ENCODE results near the gene ARSK. TPM values are rescaled to one million over a fixed set of nuclear protein-coding genes. Genes with fewer than 3 reads are reported as not detected.

The ARSK gene
- total and polyA plus RNA-seq, 10 of the 15 experiments (the other 5 are each of a cell fraction or from before 2014, with no cell fraction given), result 1.6 to 9.5 (median 5.8) TPM

DNA sequence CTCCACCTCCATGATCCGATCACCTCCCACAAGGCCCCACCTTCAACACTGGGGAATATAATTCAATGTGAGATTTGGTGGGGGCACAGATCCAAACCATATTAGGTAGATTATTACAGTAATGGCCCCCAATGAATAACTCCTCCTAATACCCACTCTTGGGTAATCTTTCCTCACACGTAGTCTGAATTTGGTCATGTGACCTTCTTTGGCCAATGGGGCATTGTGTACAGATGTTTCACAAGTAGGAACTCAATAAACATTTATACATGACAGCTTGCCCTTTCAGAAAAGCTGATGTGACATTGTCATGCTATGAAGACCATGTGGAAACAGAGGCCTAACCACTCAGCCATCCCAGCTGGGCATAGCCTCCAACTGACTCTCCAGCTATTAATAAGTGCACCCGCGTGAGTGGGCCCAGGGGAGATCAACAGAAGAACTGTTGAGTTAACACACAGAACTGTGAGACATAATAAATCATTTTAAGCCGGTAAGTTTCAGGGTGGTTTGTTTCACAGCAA is 75.6 kb downstream of the ARSK start:
- no peaks in the 10 kb centered on the region for H3K27me3 ChIP-seq (replicated peaks in 1 of 2; ENCODE audit: control insufficient read depth in 2 of 2, insufficient read depth in 2 of 2, low read length in 1 of 2)
- ChIA-PET SMC1A (ENCODE audit: uncharacterized antibody, unreplicated experiment) (interaction anchor here (0.7 to 2.7 kb wide), 4 partner anchors 8 to 151 kb away, joined by 3 to 14 read pairs (median 4); no protein-coding TSS in a partner anchor), POLR2A (no interaction called here), RAD21 (ENCODE audit: unreplicated experiment) (interaction anchor here (1.2 kb wide), 1 partner anchor 11 kb away, joined by 3 read pairs; no protein-coding TSS in a partner anchor), CTCF (interaction anchor here (1.1 to 2.1 kb wide), 5 partner anchors 8 to 151 kb away, joined by 3 to 20 read pairs (median 5); partner anchors contain the start of gene RHOBTB3)
- H3K27ac ChIP-seq (ENCODE audit: control insufficient read depth, insufficient read depth), result no peak overlapping the region
- no peaks in the 10 kb centered on the region for H4K20me1 ChIP-seq (ENCODE audit: control insufficient read depth, insufficient read depth)
- no peak for TF ChIP-seq TAF1 (IDR thresholded peaks at IDR 0.05; ENCODE audit: borderline replicate concordance, low read depth, low read length)
- TF ChIP-seq ZNF274 (IDR thresholded peaks at IDR 0.05; ENCODE audit: insufficient read depth, insufficient read length), result no peak
- TF ChIP-seq ASH2L (IDR thresholded peaks at IDR 0.05; ENCODE audit: borderline replicate concordance, low read depth), result no peak
- TF ChIP-seq, protein P1, sequence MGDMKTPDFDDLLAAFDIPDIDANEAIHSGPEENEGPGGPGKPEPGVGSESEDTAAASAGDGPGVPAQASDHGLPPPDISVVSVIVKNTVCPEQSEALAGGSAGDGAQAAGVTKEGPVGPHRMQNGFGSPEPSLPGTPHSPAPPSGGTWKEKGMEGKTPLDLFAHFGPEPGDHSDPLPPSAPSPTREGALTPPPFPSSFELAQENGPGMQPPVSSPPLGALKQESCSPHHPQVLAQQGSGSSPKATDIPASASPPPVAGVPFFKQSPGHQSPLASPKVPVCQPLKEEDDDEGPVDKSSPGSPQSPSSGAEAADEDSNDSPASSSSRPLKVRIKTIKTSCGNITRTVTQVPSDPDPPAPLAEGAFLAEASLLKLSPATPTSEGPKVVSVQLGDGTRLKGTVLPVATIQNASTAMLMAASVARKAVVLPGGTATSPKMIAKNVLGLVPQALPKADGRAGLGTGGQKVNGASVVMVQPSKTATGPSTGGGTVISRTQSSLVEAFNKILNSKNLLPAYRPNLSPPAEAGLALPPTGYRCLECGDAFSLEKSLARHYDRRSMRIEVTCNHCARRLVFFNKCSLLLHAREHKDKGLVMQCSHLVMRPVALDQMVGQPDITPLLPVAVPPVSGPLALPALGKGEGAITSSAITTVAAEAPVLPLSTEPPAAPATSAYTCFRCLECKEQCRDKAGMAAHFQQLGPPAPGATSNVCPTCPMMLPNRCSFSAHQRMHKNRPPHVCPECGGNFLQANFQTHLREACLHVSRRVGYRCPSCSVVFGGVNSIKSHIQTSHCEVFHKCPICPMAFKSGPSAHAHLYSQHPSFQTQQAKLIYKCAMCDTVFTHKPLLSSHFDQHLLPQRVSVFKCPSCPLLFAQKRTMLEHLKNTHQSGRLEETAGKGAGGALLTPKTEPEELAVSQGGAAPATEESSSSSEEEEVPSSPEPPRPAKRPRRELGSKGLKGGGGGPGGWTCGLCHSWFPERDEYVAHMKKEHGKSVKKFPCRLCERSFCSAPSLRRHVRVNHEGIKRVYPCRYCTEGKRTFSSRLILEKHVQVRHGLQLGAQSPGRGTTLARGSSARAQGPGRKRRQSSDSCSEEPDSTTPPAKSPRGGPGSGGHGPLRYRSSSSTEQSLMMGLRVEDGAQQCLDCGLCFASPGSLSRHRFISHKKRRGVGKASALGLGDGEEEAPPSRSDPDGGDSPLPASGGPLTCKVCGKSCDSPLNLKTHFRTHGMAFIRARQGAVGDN (IDR thresholded peaks at IDR 0.05), result no peak
- no peak for TF ChIP-seq SP1 (IDR thresholded peaks at IDR 0.05; ENCODE audit: low read depth, low read length)
- TF ChIP-seq MXI1 (IDR thresholded peaks at IDR 0.05; ENCODE audit: low read depth, low read length), result no peak
- no peak for TF ChIP-seq NFYA (IDR thresholded peaks at IDR 0.05; ENCODE audit: borderline replicate concordance, low read depth, low read length)
- TF ChIP-seq TBL1XR1 (IDR thresholded peaks at IDR 0.05; ENCODE audit: low read depth, low read length), result no peak
- TF ChIP-seq CBFB (IDR thresholded peaks at IDR 0.05; ENCODE audit: low read depth), result no peak
- no peak for TF ChIP-seq SIN3A (IDR thresholded peaks at IDR 0.05; ENCODE audit: low read depth, low read length)
- H3K4me3 ChIP-seq, result no peak overlapping the region
- 91% methylated on average over 5 of the region's 5 CpGs for WGBS (ENCODE audit: insufficient coverage, insufficient replicate concordance, low lambda C conversion rate, missing lambda C conversion rate)
- peaks cover 6% of the 10 kb centered on the region; the same call in 2 of the 3 replicates for H3K9me3 ChIP-seq (replicated peaks; ENCODE audit: control insufficient read depth, insufficient read depth, low read length)
- FAIRE-seq (no peak), ATAC-seq (no peak), DNase-seq (ENCODE audit: low read depth, low spot score) (no peak)
- H2AFZ ChIP-seq (ENCODE audit: control insufficient read depth, low read depth, low read length), result no peak overlapping the region
- intact Hi-C loops (cut with micrococcal nuclease; ENCODE audit: unreplicated experiment) (no loop called here), in situ Hi-C loops (cut with MboI) (no loop called here)
- H3K9ac ChIP-seq (ENCODE audit: control insufficient read depth, insufficient read depth, low read length), result no peak overlapping the region
- H3K4me1 ChIP-seq (ENCODE audit: control insufficient read depth, insufficient read depth, low read length), result peaks cover 8% of the 10 kb centered on the region; the same call in 1 of the 2 replicates
- no peaks in the 10 kb centered on the region for H3K36me3 ChIP-seq (ENCODE audit: control insufficient read depth in 2 of 2, insufficient read depth in 2 of 2, low read length in 1 of 2)
- BruUV-seq (replicated peaks), result no TSS peak
- no peak overlapping the region for H3K4me2 ChIP-seq (ENCODE audit: control insufficient read depth, insufficient read depth)
- H3K79me2 ChIP-seq (ENCODE audit: control insufficient read depth, insufficient read depth, low read length), result no peaks in the 10 kb centered on the region

Data from GM12878 (cell line).